HG02870 (cell line): Measurements from ENCODE around the gene CAMK2N1.

ENCODE experiments used
- ATAC-seq: cut with Tn5 transposase; IDR thresholded peaks from one replicate; pipeline ENCODE4 v1.9.1; 2021; ENCODE audit warnings: mild to moderate bottlenecking, moderate library complexity; ENCODE audit not compliant: unreplicated experiment

CAMK2N1 gene

GRCh38 chr1:20479840-20480239 is 6.2 kb downstream of the CAMK2N1 start:
- ATAC-seq, result no peak

GRCh38 chr1:20478057-20478635 is 7.9 kb downstream of the CAMK2N1 start:
- no peak for ATAC-seq

GRCh38 chr1:20477348-20478056 is 8.5 kb downstream of the CAMK2N1 start:
- ATAC-seq, result no peak

GRCh38 chr1:20476265-20477038 is 9.6 kb downstream of the CAMK2N1 start:
- no peak for ATAC-seq

- ATAC-seq, result no peak
Observed at GRCh38 chr1:20474996-20475395, 11.0 kb downstream of the CAMK2N1 start.

- no peak for ATAC-seq
Observed at GRCh38 chr1:20474333-20474975, 11.6 kb downstream of the CAMK2N1 start.

GRCh38 chr1:20473894-20474293 is 12.1 kb downstream of the CAMK2N1 start:
- ATAC-seq, result no peak

- no peak for ATAC-seq
Observed at GRCh38 chr1:20472860-20473711, 12.9 kb downstream of the CAMK2N1 start.

GRCh38 chr1:20472121-20472520 is 13.9 kb downstream of the CAMK2N1 start:
- ATAC-seq, result no peak

GRCh38 chr1:20470194-20470593 is 15.8 kb downstream of the CAMK2N1 start:
- no peak for ATAC-seq

- ATAC-seq, result no peak
Observed at GRCh38 chr1:20469406-20470076, 16.5 kb downstream of the CAMK2N1 start.

GRCh38 chr1:20466273-20466672 is 19.7 kb downstream of the CAMK2N1 start:
- ATAC-seq, result no peak

- ATAC-seq, result no peak
Observed at GRCh38 chr1:20465187-20465586, 20.8 kb downstream of the CAMK2N1 start.

- no peak for ATAC-seq
Observed at GRCh38 chr1:20463502-20463901, 22.5 kb downstream of the CAMK2N1 start.

GRCh38 chr1:20462397-20462796 is 23.6 kb downstream of the CAMK2N1 start:
- no peak for ATAC-seq

GRCh38 chr1:20458717-20459116 is 27.3 kb downstream of the CAMK2N1 start:
- no peak for ATAC-seq

GRCh38 chr1:20454004-20454403 is 32.0 kb downstream of the CAMK2N1 start:
- no peak for ATAC-seq

- ATAC-seq, result no peak
Observed at GRCh38 chr1:20449735-20450311, 36.2 kb downstream of the CAMK2N1 start.

GRCh38 chr1:20448671-20449071 is 37.3 kb downstream of the CAMK2N1 start:
- no peak for ATAC-seq

- no peak for ATAC-seq
Observed at GRCh38 chr1:20447794-20448193, 38.2 kb downstream of the CAMK2N1 start.
